ENCODE results near the gene PRXL2C. TPM values are rescaled to one million over a fixed set of nuclear protein-coding genes. Genes with fewer than 3 reads are reported as not detected.
"Not testable (repeated sequence)": the region's sequence is repeated elsewhere in the genome, so short reads cannot be mapped to it uniquely, and the experiment has no call there.

PRXL2C gene
- total RNA-seq, 1 donor from 2014 or later, result 32.4 TPM

DNA sequence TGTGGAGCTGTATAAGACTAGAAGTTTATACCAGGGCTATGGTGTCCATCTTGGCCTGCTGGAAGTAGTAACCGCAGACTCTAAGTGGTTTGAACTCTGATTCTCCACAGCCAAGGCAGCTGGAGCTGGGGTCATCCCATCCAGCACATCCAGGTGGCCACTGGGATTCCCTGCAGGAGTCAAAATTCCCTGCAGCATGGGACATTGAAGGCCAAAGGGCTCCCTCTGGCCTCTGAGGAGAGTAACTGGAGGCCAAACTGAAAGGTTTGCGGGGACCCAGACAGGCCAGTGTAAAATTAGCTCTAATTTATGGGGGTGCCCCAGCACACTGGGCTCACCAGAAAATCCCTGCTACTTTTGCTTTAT, 12.2 kb upstream of the PRXL2C start:
- Histone ChIP-seq H3K9me3 (no peaks in the 10 kb centered on the region), H3K27ac (no peak overlapping the region), H3K4me3 (no peak overlapping the region), H3K4me1 (no peaks in the 10 kb centered on the region), H3K36me3 (no peaks in the 10 kb centered on the region), H3K27me3 (no peaks in the 10 kb centered on the region)
- no peak for DNase-seq (ENCODE audit: low spot score in 2 of 2)
- no peak for TF ChIP-seq CTCF (IDR thresholded peaks at IDR 0.05)
- intact Hi-C loops (cut with DNase I), result loop anchor here (2.0 kb wide), 1 partner anchor 341 kb away; no protein-coding TSS in a partner anchor

DNA sequence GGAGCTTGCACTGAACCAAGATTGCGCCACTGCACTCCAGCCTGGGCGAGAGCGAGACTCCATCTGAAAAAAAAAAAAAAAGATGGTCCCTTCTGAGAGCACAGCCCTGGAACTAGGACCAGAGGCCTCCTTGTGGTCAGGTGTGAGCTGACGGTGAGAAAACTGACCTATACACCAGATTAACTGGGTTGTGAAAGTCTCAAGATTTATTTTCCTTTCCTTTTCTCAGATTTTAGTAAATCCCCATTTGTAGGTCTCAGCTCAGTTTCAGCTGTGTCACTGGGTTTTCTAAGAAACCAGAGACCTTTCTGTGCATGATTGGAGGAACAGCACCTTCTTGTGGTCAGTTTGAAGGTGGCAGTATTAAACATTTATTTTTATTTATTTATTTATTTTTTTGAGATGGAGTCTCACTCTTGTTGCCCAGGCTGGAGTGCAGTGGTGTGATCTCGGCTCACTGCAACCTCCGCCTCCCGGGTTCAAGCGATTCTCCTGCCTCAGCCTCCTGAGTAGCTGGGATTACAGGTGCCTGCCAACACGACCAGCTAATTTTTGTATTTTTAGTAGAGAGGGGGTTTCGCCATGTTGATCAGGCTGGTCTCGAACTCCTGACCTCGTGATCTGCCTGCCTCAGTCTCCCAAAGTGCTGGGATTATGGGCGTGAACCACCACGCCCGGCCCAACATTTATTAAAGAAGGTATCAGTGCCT, 11.7 kb upstream of the PRXL2C start:
- TF ChIP-seq CTCF (IDR thresholded peaks at IDR 0.05), result peak; percentile 77 to 88 (median 85)
- intact Hi-C loops (cut with DNase I), result loop anchor here (2.0 kb wide), 1 partner anchor 340 kb away; no protein-coding TSS in a partner anchor
- not testable (repeated sequence) for H3K4me1 ChIP-seq; H3K9me3 ChIP-seq; H3K36me3 ChIP-seq; DNase-seq (ENCODE audit: low spot score in 2 of 2); H3K27ac ChIP-seq; H3K27me3 ChIP-seq; H3K4me3 ChIP-seq

GRCh38 chr9:96665789-96666188, 10.7 kb upstream of the PRXL2C start:
- no peak overlapping the region for H3K27ac ChIP-seq
- H3K36me3 ChIP-seq, result no peaks in the 10 kb centered on the region
- DNase-seq (ENCODE audit: low spot score in 2 of 2), result no peak
- intact Hi-C loops (cut with DNase I), result loop anchor here (2.0 kb wide), 1 partner anchor 339 kb away; no protein-coding TSS in a partner anchor
- H3K9me3 ChIP-seq, result no peaks in the 10 kb centered on the region
- no peaks in the 10 kb centered on the region for H3K4me1 ChIP-seq
- no peaks in the 10 kb centered on the region for H3K27me3 ChIP-seq
- no peak overlapping the region for H3K4me3 ChIP-seq
- no peak for TF ChIP-seq CTCF (IDR thresholded peaks at IDR 0.05)

- Histone ChIP-seq H3K9me3 (no peaks in the 10 kb centered on the region), H3K36me3 (no peaks in the 10 kb centered on the region), H3K4me3 (no peak overlapping the region), H3K27ac (no peak overlapping the region), H3K27me3 (no peaks in the 10 kb centered on the region), H3K4me1 (no peaks in the 10 kb centered on the region)
- DNase-seq (ENCODE audit: low spot score in 2 of 2), result no peak
- no peak for TF ChIP-seq CTCF (IDR thresholded peaks at IDR 0.05)
- intact Hi-C loops (cut with DNase I), result no loop called here
Observed at GRCh38 chr9:96663506-96664120, 8.5 kb upstream of the PRXL2C start.

DNA sequence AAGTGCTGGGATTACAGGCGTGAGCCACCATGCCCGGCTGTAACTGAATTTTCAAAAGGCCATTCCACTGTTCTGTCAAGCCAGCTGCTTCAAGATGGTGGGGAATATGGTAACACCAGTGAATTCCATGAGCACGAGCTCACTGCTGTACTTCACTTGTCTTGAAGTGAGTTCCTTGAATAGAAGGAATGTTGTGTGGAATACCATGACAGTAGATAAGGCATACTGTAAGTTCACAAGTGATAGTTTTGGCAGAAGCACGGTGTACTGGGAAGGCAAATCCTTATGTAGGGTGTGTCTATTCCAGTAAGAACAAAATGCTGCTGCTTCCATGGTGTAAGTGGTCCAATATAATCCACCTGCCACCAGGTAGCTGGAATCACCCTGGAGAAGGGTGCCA, 6.6 kb upstream of the PRXL2C start:
- no peaks in the 10 kb centered on the region for H3K4me1 ChIP-seq
- no peak for TF ChIP-seq CTCF (IDR thresholded peaks at IDR 0.05)
- intact Hi-C loops (cut with DNase I), result no loop called here
- DNase-seq (ENCODE audit: low spot score in 2 of 2), result no peak
- no peak overlapping the region for H3K4me3 ChIP-seq
- H3K9me3 ChIP-seq, result no peaks in the 10 kb centered on the region
- H3K36me3 ChIP-seq, result no peaks in the 10 kb centered on the region
- no peaks in the 10 kb centered on the region for H3K27me3 ChIP-seq
- H3K27ac ChIP-seq, result no peak overlapping the region

All from ascending aorta (tissue), 2 donors.